ENCODE data around the gene JAK3. TPM values are rescaled to one million over a fixed set of nuclear protein-coding genes. Genes with fewer than 3 reads are reported as not detected.
A peak's percentile ranks its signal among the peaks of the same experiment; 100 is the strongest.
"Not testable (repeated sequence)": the region's sequence is repeated elsewhere in the genome, so short reads cannot be mapped to it uniquely, and the experiment has no call there.

JAK3 gene
- total RNA-seq, 1 donor from 2014 or later: 8.0 TPM

DNA sequence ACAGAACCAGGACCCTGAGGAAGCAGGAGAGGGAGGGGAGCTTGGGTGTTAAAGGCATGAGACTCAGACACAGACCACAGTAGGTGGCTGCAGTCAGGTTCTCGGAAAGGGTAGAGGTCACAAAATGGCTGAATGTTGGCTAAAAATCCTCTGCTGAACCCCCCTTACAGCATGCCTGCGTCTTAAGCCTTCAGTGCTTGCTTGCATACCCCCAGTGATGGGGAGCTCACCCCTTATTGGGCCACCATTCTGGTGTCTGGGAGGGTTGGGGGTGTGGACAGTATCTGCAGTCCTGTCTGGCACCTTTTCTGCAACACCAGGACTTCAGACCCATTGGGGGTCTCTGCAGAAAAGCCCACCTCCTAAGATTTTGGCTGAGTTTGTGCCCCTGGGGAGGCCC is 67.0 kb downstream of the JAK3 start:
- TF ChIP-seq, protein P1, sequence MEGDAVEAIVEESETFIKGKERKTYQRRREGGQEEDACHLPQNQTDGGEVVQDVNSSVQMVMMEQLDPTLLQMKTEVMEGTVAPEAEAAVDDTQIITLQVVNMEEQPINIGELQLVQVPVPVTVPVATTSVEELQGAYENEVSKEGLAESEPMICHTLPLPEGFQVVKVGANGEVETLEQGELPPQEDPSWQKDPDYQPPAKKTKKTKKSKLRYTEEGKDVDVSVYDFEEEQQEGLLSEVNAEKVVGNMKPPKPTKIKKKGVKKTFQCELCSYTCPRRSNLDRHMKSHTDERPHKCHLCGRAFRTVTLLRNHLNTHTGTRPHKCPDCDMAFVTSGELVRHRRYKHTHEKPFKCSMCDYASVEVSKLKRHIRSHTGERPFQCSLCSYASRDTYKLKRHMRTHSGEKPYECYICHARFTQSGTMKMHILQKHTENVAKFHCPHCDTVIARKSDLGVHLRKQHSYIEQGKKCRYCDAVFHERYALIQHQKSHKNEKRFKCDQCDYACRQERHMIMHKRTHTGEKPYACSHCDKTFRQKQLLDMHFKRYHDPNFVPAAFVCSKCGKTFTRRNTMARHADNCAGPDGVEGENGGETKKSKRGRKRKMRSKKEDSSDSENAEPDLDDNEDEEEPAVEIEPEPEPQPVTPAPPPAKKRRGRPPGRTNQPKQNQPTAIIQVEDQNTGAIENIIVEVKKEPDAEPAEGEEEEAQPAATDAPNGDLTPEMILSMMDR (conservative IDR thresholded peaks at IDR 0.05; ENCODE audit: low read depth, low read length): no peak
- no peak overlapping the region for H3K4me3 ChIP-seq (ENCODE audit: low read depth, low read length)
- DNase-seq (ENCODE audit: low read depth): no peak

DNA sequence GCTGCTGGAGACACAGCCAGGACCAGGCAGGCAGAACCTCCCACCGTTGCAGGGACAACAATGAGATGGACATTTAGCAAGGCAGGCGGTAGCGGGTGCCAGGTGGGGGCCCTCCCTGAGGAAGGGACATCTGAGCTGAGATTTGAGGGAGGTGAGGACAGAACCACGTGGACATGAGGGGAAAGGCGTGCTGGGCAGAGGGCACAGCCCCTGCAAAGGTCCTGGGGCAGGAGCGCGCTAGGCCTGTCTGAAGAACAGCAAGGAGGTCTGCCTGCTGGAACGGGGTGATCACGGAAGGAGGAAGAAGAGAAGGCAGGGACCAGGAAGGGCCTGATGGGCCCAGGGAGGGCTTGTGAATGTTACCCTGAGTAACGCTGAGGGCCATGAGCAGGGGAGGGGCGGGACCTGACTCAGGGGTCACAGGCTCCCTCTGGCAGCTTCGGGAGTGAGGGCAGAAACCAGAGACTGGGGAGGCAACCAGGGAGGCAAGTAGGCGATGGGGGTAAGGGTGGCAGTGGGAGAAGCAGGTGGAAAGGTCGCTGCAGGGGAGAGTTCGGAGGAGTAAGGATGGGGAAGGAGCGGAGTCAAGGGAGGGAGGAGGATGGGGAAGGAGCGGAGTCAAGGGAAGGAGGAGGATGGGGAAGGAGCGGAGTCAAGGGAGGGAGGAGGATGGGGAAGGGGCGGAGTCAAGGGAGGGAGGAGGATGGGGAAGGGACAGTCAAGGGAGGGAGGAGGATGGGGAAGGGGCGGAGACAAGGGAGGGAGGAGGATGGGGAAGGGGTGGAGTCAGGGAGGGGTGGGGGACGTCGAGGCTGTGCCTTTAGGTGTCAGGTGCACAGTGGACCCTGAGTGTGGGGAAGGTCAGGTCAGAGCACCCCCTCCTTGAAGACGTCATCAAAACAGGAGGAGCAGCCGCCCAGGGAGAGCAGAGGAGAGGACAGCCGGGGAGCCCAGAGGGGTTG is 68.5 kb downstream of the JAK3 start:
- TF ChIP-seq, protein P1 (conservative IDR thresholded peaks at IDR 0.05; ENCODE audit: low read depth, low read length): no peak
- H3K4me3 ChIP-seq (ENCODE audit: low read depth, low read length): peak overlapping the region; percentile 48
- no peak for DNase-seq (ENCODE audit: low read depth)

DNA sequence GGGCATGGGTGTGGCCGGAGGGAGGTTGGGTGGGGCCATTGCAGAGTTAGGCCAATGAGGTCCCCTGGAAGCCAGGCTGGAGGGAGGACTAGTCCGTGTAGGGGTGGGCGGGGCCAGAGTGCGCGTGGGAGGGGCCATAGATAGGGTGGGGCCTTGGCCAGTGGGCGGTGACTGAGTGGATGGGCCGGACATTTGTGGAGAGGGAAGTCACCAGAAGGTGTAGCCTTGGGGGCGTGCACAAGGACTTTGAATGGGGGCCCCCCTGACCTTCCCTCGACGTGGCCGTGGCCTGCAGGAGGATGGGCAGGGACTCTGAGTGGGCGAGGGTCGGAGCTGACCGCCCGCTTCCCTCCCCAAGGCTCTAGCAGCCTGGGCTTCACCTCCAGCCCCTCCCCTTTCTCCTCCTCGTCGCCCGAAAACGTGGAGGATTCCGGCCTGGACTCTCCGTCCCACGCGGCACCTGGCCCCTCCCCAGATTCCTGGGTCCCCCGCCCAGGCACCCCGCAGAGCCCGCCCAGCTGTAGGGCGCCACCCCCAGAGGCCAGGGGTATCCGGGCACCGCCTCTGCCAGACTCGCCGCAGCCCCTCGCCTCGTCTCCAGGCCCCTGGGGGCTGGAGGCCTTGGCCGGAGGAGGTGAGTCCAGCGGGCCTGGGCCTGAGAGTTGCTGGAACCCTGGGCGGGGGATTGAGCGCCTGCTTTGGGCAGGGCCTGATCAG is 69.4 kb downstream of the JAK3 start:
- DNase-seq (ENCODE audit: low read depth): no peak
- TF ChIP-seq, protein P1 (conservative IDR thresholded peaks at IDR 0.05; ENCODE audit: low read depth, low read length): no peak
- H3K4me3 ChIP-seq (ENCODE audit: low read depth, low read length): peak overlapping the region; percentile 48

DNA sequence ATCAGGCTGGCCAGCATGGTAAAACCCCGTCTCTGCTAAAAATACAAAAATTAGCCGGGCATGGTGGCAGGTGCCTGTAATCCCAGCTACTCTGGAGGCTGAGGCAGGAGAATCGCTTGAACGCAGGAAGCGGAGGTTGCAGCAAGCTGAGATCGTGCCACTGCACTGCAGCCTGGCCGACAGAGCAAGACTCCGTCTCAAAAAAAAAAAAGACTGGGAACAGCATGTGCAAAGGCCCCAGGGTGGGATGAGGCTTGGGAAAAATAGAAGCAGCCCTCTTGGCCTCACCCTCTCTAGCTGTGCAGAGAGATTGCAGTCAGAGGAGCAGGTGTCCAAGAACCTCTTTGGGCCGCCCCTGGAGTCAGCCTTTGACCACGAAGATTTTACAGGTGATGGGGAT is 69.9 kb downstream of the JAK3 start:
- H3K4me3 ChIP-seq (ENCODE audit: low read depth, low read length); DNase-seq (ENCODE audit: low read depth): not testable (repeated sequence)

DNA sequence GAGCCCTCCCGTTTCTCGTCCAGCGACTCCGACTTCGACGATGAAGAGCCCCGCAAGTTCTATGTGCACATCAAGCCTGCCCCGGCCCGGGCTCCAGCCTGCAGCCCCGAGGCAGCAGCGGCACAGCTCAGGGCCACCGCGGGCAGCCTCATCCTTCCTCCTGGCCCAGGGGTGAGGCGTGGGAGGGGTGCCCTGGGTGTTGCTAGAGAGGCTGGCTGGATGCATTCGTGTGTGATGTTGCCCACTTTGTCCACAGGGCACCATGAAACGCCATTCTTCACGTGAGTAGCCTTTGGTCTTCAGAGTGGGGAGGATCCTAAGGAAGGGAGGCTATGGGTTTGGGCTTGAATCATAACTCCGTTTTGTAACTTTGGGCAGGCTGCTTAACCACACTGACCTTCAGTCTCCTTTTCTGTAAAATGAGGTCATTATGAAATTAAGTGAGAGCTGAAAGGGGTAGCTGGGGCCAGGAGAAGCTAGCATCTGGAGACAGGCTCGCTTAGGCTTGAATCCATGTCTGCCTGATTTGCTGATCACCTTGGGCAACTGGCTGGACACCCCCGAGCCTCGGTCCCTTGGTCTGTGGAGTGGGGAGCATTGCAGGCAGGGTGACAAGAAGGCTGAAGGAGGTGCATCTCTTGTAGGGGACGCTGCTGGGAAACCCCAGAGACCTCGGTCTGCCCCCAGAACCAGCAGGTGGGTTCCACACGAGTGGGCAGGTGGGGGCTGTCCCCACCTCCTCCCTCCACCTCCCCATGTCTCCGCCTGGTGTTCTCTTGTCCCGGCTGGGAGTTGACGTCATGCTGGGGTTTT is 71.6 kb downstream of the JAK3 start:
- no peak overlapping the region for H3K4me3 ChIP-seq (ENCODE audit: low read depth, low read length)
- no peak for DNase-seq (ENCODE audit: low read depth)
- TF ChIP-seq, protein P1 (conservative IDR thresholded peaks at IDR 0.05; ENCODE audit: low read depth, low read length): no peak

DNA sequence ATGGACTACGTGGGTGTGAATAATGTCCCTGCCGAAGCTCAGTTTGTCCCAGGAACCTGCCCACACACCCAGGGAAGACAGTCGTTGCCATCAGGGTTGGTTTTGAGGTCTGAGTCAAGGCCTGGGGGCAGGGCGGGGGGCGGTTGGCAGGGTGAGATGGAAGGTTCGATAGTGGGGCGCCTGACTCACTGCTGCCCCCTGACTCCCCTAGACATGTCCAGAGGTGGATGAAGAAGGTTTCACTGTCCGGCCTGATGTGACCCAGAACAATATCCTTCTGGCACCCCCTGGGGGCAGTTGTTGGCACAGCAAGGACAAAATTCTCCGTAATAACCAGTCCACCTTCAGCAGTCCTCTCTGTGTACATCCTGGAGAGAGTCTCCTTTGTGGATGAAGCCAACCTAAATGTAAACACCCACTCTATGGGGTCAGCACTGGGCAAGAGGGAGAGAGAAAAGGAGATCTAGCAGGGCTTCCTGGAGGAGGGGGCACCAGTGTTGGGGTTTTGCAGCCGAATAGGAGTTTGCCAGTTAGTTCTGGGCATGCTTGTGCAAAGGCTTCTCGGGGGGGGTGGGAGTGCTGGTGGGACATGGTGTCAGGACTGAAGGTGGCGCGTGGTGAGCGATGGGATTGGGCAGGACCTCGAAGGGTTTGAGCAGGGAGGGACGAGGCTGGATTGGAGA is 72.4 kb downstream of the JAK3 start:
- DNase-seq (ENCODE audit: low read depth): no peak
- no peak overlapping the region for H3K4me3 ChIP-seq (ENCODE audit: low read depth, low read length)
- TF ChIP-seq, protein P1 (conservative IDR thresholded peaks at IDR 0.05; ENCODE audit: low read depth, low read length): peak; percentile 72

Other genes with a start within 250 kb of the JAK3 start
- gene UNC13A, start 159.6 kb downstream of the JAK3 start, total RNA-seq: 0.06 TPM in 1 of 2 replicates, not detected in the other
- gene MAP1S, start 128.5 kb downstream of the JAK3 start, total RNA-seq: 48.8 and 50.6 TPM in 2 replicates
- 4.2 and 18.0 TPM in 2 replicates for gene FCHO1, start 96.5 kb downstream of the JAK3 start, total RNA-seq
- gene B3GNT3, start 52.8 kb downstream of the JAK3 start, total RNA-seq: 11.1 and 17.3 TPM in 2 replicates
- not detected in 2 replicates for gene INSL3, start 26.5 kb downstream of the JAK3 start, total RNA-seq
- 1,780 and 2,411 TPM in 2 replicates for gene RPL18A, start 11.9 kb upstream of the JAK3 start, total RNA-seq
- not detected in 2 replicates for gene SLC5A5, start 24.0 kb upstream of the JAK3 start, total RNA-seq
- gene CCDC124, start 85.0 kb upstream of the JAK3 start, total RNA-seq: 68.4 and 115 TPM in 2 replicates
- gene KCNN1, start 119.1 kb upstream of the JAK3 start, total RNA-seq: not detected in 2 replicates
- 9.9 and 13.4 TPM in 2 replicates for gene ARRDC2, start 160.2 kb upstream of the JAK3 start, total RNA-seq
- gene IL12RB1, start 239.0 kb upstream of the JAK3 start, total RNA-seq: not detected in 2 replicates
- gene MAST3, start 249.8 kb upstream of the JAK3 start, total RNA-seq: 1.7 and 3.5 TPM in 2 replicates